H9 (cell line): ENCODE data around the gene MTSS2. TPM values are rescaled to one million over a fixed set of nuclear protein-coding genes. Genes with fewer than 3 reads are reported as not detected.

Experiments used
- DNase-seq: peaks from one replicate; pipeline ENCODE4 v3.0.0-alpha.2; 2017
- H2AFZ ChIP-seq: one replicate; pipeline ENCODE4 v1.6.1; 2013; ENCODE audit warnings: mild to moderate bottlenecking, low read length, control low read depth, moderate library complexity
- H2AK5ac ChIP-seq: 2 replicates; pipeline ENCODE4 v1.6.1; 2013; ENCODE audit warnings: low read length, control low read depth, mixed read lengths; ENCODE audit not compliant: insufficient read length
- H2BK120ac ChIP-seq: one replicate; pipeline ENCODE4 v1.6.1; 2013; ENCODE audit warnings: low read depth, mild to moderate bottlenecking, low read length, control low read depth, inconsistent platforms; ENCODE audit not compliant: poor library complexity, severe bottlenecking
- H2BK12ac ChIP-seq: 2 replicates; pipeline ENCODE4 v1.6.1; 2013; ENCODE audit warnings: low read length, control low read depth, mixed read lengths, low read depth; ENCODE audit not compliant: insufficient read length
- H2BK15ac ChIP-seq: 2 replicates; pipeline ENCODE4 v1.6.1; 2013; ENCODE audit warnings: low read depth, low read length, control low read depth
- H2BK20ac ChIP-seq: one replicate; pipeline ENCODE4 v1.6.1; 2013; ENCODE audit warnings: low read depth, mild to moderate bottlenecking, low read length, control low read depth, inconsistent platforms; ENCODE audit not compliant: poor library complexity, severe bottlenecking
- H2BK5ac ChIP-seq: 2 replicates; pipeline ENCODE4 v1.6.1; 2013; ENCODE audit warnings: low read length, control low read depth, mixed read lengths; ENCODE audit not compliant: insufficient read length
- H3K14ac ChIP-seq: 2 replicates; pipeline ENCODE4 v1.6.1; 2013; ENCODE audit warnings: low read length, control low read depth; ENCODE audit not compliant: insufficient read depth
- H3K18ac ChIP-seq: 2 replicates; pipeline ENCODE4 v1.6.1; 2013; ENCODE audit warnings: low read depth, mild to moderate bottlenecking, mixed read lengths, low read length, control low read depth; ENCODE audit not compliant: insufficient read length
- H3K23ac ChIP-seq: 2 replicates; pipeline ENCODE4 v1.6.1; 2013; ENCODE audit warnings: low read length, control low read depth, mixed read lengths, low read depth; ENCODE audit not compliant: insufficient read length
- H3K23me2 ChIP-seq: 2 replicates; pipeline ENCODE4 v1.6.1; 2013; ENCODE audit warnings: low read depth, mild to moderate bottlenecking, mixed read lengths, low read length, control low read depth; ENCODE audit not compliant: insufficient read length, poor library complexity, severe bottlenecking
- H3K27ac ChIP-seq: 2 replicates; pipeline ENCODE4 v1.5.1; 2013; ENCODE audit warnings: low read length, control low read depth, mixed read lengths, low read depth; ENCODE audit not compliant: insufficient read length
- H3K27me3 ChIP-seq: 2 replicates; pipeline ENCODE4 v1.6.1; 2013; ENCODE audit warnings: low read length, control low read depth, inconsistent platforms; ENCODE audit not compliant: insufficient read depth
- H3K4ac ChIP-seq: 2 replicates; pipeline ENCODE4 v1.6.1; 2013; ENCODE audit warnings: low read depth, mild to moderate bottlenecking, control low read depth, inconsistent platforms, low read length, moderate library complexity
- H3K4me1 ChIP-seq: 2 replicates; pipeline ENCODE4 v1.6.1; 2013; ENCODE audit warnings: low read length, control low read depth, inconsistent platforms; ENCODE audit not compliant: insufficient read depth
- H3K4me2 ChIP-seq: 2 replicates; pipeline ENCODE4 v1.6.1; 2013; ENCODE audit warnings: low read length, control low read depth, mixed read lengths; ENCODE audit not compliant: insufficient read length, insufficient read depth
- H3K56ac ChIP-seq: 2 replicates; pipeline ENCODE4 v1.6.1; 2013; ENCODE audit warnings: low read depth, mild to moderate bottlenecking, mixed read lengths, low read length, control low read depth; ENCODE audit not compliant: insufficient read length
- H3K79me1 ChIP-seq: 2 replicates; pipeline ENCODE4 v1.6.1; 2013; ENCODE audit warnings: low read depth, mild to moderate bottlenecking, moderate library complexity, low read length, control low read depth, inconsistent platforms; ENCODE audit not compliant: insufficient read depth, poor library complexity, severe bottlenecking
- H3K79me2 ChIP-seq: 2 replicates; pipeline ENCODE4 v1.6.1; 2013; ENCODE audit warnings: low read length, control low read depth, inconsistent platforms; ENCODE audit not compliant: insufficient read depth
- H3K9ac ChIP-seq: 2 replicates; pipeline ENCODE4 v1.6.1; 2013; ENCODE audit warnings: low read length, control low read depth, mixed read lengths; ENCODE audit not compliant: insufficient read length; ENCODE audit errors: extremely low read depth
- H3K9me3 ChIP-seq: one replicate; pipeline ENCODE4 v1.6.1; 2013; ENCODE audit warnings: low read depth, low read length, inconsistent platforms; ENCODE audit not compliant: control insufficient read depth
- H3T11ph ChIP-seq: one replicate; pipeline ENCODE4 v1.6.1; 2013; ENCODE audit warnings: mild to moderate bottlenecking, low read length, control low read depth, inconsistent platforms
- H4K20me1 ChIP-seq: one replicate; pipeline ENCODE4 v1.6.1; 2013; ENCODE audit not compliant: control insufficient read depth, insufficient read length, insufficient read depth
- H4K5ac ChIP-seq: 2 replicates; pipeline ENCODE4 v1.6.1; 2013; ENCODE audit warnings: low read depth, mild to moderate bottlenecking, mixed read lengths, low read length, control low read depth; ENCODE audit not compliant: insufficient read length
- H4K8ac ChIP-seq: replicated peaks from 2 replicates; pipeline ENCODE4 v1.6.1; 2013; ENCODE audit warnings: low read length, control low read depth, mixed read lengths, low read depth; ENCODE audit not compliant: insufficient read length
- H4K91ac ChIP-seq: 2 replicates; pipeline ENCODE4 v1.6.1; 2013; ENCODE audit warnings: low read depth, mild to moderate bottlenecking, moderate library complexity, mixed read lengths, low read length, control low read depth; ENCODE audit not compliant: insufficient read length
- H3K27ac Mint-ChIP-seq, 3 experiments: 2 replicates in 2 of 3; 3 replicates in 1 of 3; pipeline ENCODE4 v1.8.0; 2020 to 2021; ENCODE audit warnings: mixed read lengths in 3 of 3, mild to moderate bottlenecking in 1 of 3, moderate library complexity in 1 of 3
- H3K27me3 Mint-ChIP-seq: 2 replicates; pipeline ENCODE4 v1.8.0; 2021; ENCODE audit warnings: low read depth, mild to moderate bottlenecking, moderate library complexity, mixed read lengths
- H3K36me3 Mint-ChIP-seq, 3 experiments: 2 replicates in 2 of 3; 3 replicates in 1 of 3; pipeline ENCODE4 v1.8.0; 2020 to 2021; ENCODE audit warnings: low read depth in 3 of 3, mixed read lengths in 3 of 3; ENCODE audit not compliant: insufficient read depth in 1 of 3
- H3K4me1 Mint-ChIP-seq, 2 experiments: 2 replicates each; pipeline ENCODE4 v1.8.0; 2020; ENCODE audit warnings: mixed read lengths in 2 of 2
- H3K4me3 Mint-ChIP-seq, 2 experiments: 2 replicates in 1 of 2; 3 replicates in 1 of 2; pipeline ENCODE4 v1.8.0; 2020 to 2021; ENCODE audit warnings: mild to moderate bottlenecking in 2 of 2, mixed read lengths in 2 of 2, moderate library complexity in 1 of 2
- H3K9me3 Mint-ChIP-seq, 2 experiments: 2 replicates in 1 of 2; 3 replicates in 1 of 2; pipeline ENCODE4 v1.8.0; 2020; ENCODE audit warnings: mild to moderate bottlenecking in 2 of 2, mixed read lengths in 2 of 2, moderate library complexity in 1 of 2
- WGBS: extraction: QIAGEN DNeasy Blood & Tissue Kit; methylation state at CpG from one replicate; pipeline ENCODE4 v1.1.7; 2013; ENCODE audit warnings: missing lambda C conversion rate, low lambda C conversion rate, mixed read lengths; ENCODE audit not compliant: insufficient read length; ENCODE audit errors: extremely low coverage; 5-methylcytosine and 5-hydroxymethylcytosine counted together
- total RNA-seq: library from RNA; stranded (reverse); gene quantifications from 2 replicates; pipeline ENCODE4 v1.2.1, GENCODE V29; 2021
- TF ChIP-seq, protein P1 (sequence below): fragments of 200-600 bp; sonication (generic); conservative IDR thresholded peaks from 3 replicates; pipeline ENCODE4 v1.8.0; 2021; ENCODE audit warnings: antibody characterized with exemption, mild to moderate bottlenecking

Gene MTSS2
- total RNA-seq, 1 experiment from 2014 or later: 41.0 TPM

GRCh38 chr16:70676675-70677498 lies 9.0 kb downstream of the MTSS2 start:
- H3K23me2 ChIP-seq: no peaks in the 10 kb centered on the region
- H3K4me2 ChIP-seq: no peak overlapping the region
- H4K20me1 ChIP-seq: no peaks in the 10 kb centered on the region
- no peak overlapping the region for H2BK20ac ChIP-seq
- WGBS: no CpG with 5 or more reads among the region's 14 CpGs
- no peak overlapping the region for H3K9ac ChIP-seq
- no peaks in the 10 kb centered on the region for H3K9me3 ChIP-seq
- no peak overlapping the region for H3K56ac ChIP-seq
- TF ChIP-seq, protein P1, sequence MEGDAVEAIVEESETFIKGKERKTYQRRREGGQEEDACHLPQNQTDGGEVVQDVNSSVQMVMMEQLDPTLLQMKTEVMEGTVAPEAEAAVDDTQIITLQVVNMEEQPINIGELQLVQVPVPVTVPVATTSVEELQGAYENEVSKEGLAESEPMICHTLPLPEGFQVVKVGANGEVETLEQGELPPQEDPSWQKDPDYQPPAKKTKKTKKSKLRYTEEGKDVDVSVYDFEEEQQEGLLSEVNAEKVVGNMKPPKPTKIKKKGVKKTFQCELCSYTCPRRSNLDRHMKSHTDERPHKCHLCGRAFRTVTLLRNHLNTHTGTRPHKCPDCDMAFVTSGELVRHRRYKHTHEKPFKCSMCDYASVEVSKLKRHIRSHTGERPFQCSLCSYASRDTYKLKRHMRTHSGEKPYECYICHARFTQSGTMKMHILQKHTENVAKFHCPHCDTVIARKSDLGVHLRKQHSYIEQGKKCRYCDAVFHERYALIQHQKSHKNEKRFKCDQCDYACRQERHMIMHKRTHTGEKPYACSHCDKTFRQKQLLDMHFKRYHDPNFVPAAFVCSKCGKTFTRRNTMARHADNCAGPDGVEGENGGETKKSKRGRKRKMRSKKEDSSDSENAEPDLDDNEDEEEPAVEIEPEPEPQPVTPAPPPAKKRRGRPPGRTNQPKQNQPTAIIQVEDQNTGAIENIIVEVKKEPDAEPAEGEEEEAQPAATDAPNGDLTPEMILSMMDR: no peak
- Mint-ChIP-seq H3K4me3 (peak overlapping the region in 1 of 2 experiments; percentile 27; a peak in 1 of 5 replicates), H3K27ac (peak overlapping the region in 2 of 3 experiments; percentile 14 to 27; a peak in 3 of 7 replicates), H3K9me3 (no peaks in the 10 kb centered on the region; a peak in 1 of 5 replicates), H3K27me3 (no peaks in the 10 kb centered on the region), H3K4me1 (peaks cover 0 to 7% of the 10 kb centered on the region in 2 experiments; a peak in 1 of 4 replicates), H3K36me3 (peaks cover 6 to 50% (median 42%) of the 10 kb centered on the region in 3 experiments)
- H4K5ac ChIP-seq: no peak overlapping the region
- no peak overlapping the region for H2BK120ac ChIP-seq
- no peak overlapping the region for H3K27ac ChIP-seq
- H3K79me2 ChIP-seq: no peaks in the 10 kb centered on the region
- H2AK5ac ChIP-seq: no peak overlapping the region
- H3K23ac ChIP-seq: no peak overlapping the region
- no peak overlapping the region for H3T11ph ChIP-seq
- H2AFZ ChIP-seq: no peak overlapping the region
- no peaks in the 10 kb centered on the region for H3K4me1 ChIP-seq
- H3K14ac ChIP-seq: no peak overlapping the region
- DNase-seq: no peak
- no peak overlapping the region for H4K8ac ChIP-seq
- H2BK12ac ChIP-seq: no peak overlapping the region
- no peak overlapping the region for H2BK5ac ChIP-seq
- no peak overlapping the region for H2BK15ac ChIP-seq
- no peaks in the 10 kb centered on the region for H3K27me3 ChIP-seq
- H3K18ac ChIP-seq: no peak overlapping the region
- H3K79me1 ChIP-seq: no peaks in the 10 kb centered on the region
- no peak overlapping the region for H3K4ac ChIP-seq
- H4K91ac ChIP-seq: no peak overlapping the region
